ENCODE data around the gene SLC17A7.

- TF ChIP-seq CTCF (IDR thresholded peaks at IDR 0.05), result peak in 1 of 3 donors; percentile 81
- no peak for TF ChIP-seq POLR2A (IDR thresholded peaks at IDR 0.05)
Observed at GRCh38 chr19:49391581-49392399, 49.5 kb downstream of the SLC17A7 start.

All from lower leg skin (tissue), 3 donors.